SU-DHL-6 (cell line): Measurements from ENCODE around the gene CDK10.

Experiments
- H2AFZ ChIP-seq: fragments of 200-600 bp; sonication (generic); 2 replicates; pipeline ENCODE4 v1.6.1; 2014; ENCODE audit warnings: low read depth, mild to moderate bottlenecking, moderate library complexity, mixed read lengths, antibody characterized with exemption, low read length; ENCODE audit not compliant: severe bottlenecking
- H3F3A ChIP-seq: fragments of 200-600 bp; shearing (Covaris generic); 2 replicates; pipeline ENCODE4 v1.6.0; 2016; ENCODE audit warnings: antibody characterized with exemption, mild to moderate bottlenecking; ENCODE audit not compliant: insufficient read depth
- H3K27ac ChIP-seq: fragments of 200-600 bp; sonication (generic); 2 replicates; pipeline ENCODE4 v1.5.1; 2016; ENCODE audit warnings: low read depth, mild to moderate bottlenecking, low read length, moderate library complexity, mixed read lengths
- H3K27me3 ChIP-seq: fragments of 200-600 bp; sonication (generic), shearing (Covaris generic); 2 replicates; pipeline ENCODE4 v1.6.0; 2014; ENCODE audit warnings: mild to moderate bottlenecking, low read length
- H3K36me3 ChIP-seq: fragments of 200-600 bp; sonication (generic); 2 replicates; pipeline ENCODE4 v1.6.1; 2014; ENCODE audit warnings: mild to moderate bottlenecking, low read length, mixed read lengths
- H3K4me2 ChIP-seq: fragments of 300-600, 200-600 bp; shearing (Covaris generic), sonication (generic); 2 replicates; pipeline ENCODE4 v1.6.0; 2014; ENCODE audit warnings: low read length, low read depth, mild to moderate bottlenecking; ENCODE audit not compliant: poor library complexity, severe bottlenecking
- H3K4me3 ChIP-seq: fragments of 200-600 bp; sonication (generic); 2 replicates; pipeline ENCODE4 v1.5.1; 2014; ENCODE audit warnings: antibody characterized with exemption, low read length, mild to moderate bottlenecking, mixed read lengths; ENCODE audit not compliant: insufficient read depth, poor library complexity, severe bottlenecking
- H3K79me2 ChIP-seq: fragments of 200-600 bp; sonication (generic); 2 replicates; pipeline ENCODE4 v1.6.1; 2014; ENCODE audit warnings: mild to moderate bottlenecking, low read length, moderate library complexity; ENCODE audit not compliant: insufficient read depth
- H3K9ac ChIP-seq: fragments of 200-600 bp; sonication (generic); 2 replicates; pipeline ENCODE4 v1.7.0; 2014; ENCODE audit warnings: mild to moderate bottlenecking, low read length
- H3K9me2 ChIP-seq: fragments of 200-600 bp; sonication (generic); replicated peaks from 2 replicates; pipeline ENCODE4 v1.6.1; 2014; ENCODE audit warnings: low read length; ENCODE audit not compliant: insufficient read depth
- H3K9me3 ChIP-seq: fragments of 200-600 bp; sonication (generic); 2 replicates; pipeline ENCODE4 v1.6.1; 2014; ENCODE audit warnings: low read length, mixed read lengths; ENCODE audit not compliant: insufficient read depth
- H4K20me1 ChIP-seq: fragments of 200-600 bp; sonication (generic); 2 replicates; pipeline ENCODE4 v1.6.1; 2014; ENCODE audit warnings: low read depth, mild to moderate bottlenecking, antibody characterized with exemption, low read length, moderate library complexity, mixed read lengths
- CTCF ChIP-seq: fragments of 200-600 bp; sonication (generic); IDR thresholded peaks from one replicate; pipeline ENCODE4 v1.5.1; 2017; ENCODE audit warnings: antibody characterized with exemption, mild to moderate bottlenecking, low read length, moderate library complexity; ENCODE audit not compliant: insufficient read depth, poor library complexity, severe bottlenecking
- EZH2phosphoT487 ChIP-seq: fragments of 200-600 bp; sonication (generic), shearing (Covaris generic); conservative IDR thresholded peaks from 2 replicates; pipeline ENCODE4 v1.6.1; 2018; ENCODE audit warnings: mild to moderate bottlenecking, antibody characterized with exemption, low read length, moderate library complexity, mixed read lengths

CDK10 gene

GRCh38 chr16:89686520-89687091, at the start of gene CDK10:
TSS of gene CDK10 (plus strand) at chr16:89686689. CDS start at chr16:89686711, 22 bp downstream.
- H3K79me2 ChIP-seq, result peaks cover 8% of the 10 kb centered on the region
- no peaks in the 10 kb centered on the region for H3K27me3 ChIP-seq
- H3K9me2 ChIP-seq, result no peaks in the 10 kb centered on the region
- peak within 1 kb of the TSS; percentile 97 for H3K27ac ChIP-seq
- H3K36me3 ChIP-seq, result no peaks in the 10 kb centered on the region; the same call in 1 of the 2 replicates
- peaks cover 4% of the 10 kb centered on the region for H3F3A ChIP-seq
- peak within 1 kb of the TSS; percentile 95 for H3K4me3 ChIP-seq
- H2AFZ ChIP-seq, result peak within 1 kb of the TSS; percentile 99
- H3K9me3 ChIP-seq, result no peaks in the 10 kb centered on the region
- H3K9ac ChIP-seq, result peak within 1 kb of the TSS; percentile 90
- H3K4me2 ChIP-seq, result peak within 1 kb of the TSS; percentile 98
- no peak for TF ChIP-seq EZH2phosphoT487
- TF ChIP-seq CTCF, result no peak
- no peaks in the 10 kb centered on the region for H4K20me1 ChIP-seq

- Histone ChIP-seq H3K4me3 (no peak overlapping the region), H3F3A (no peaks in the 10 kb centered on the region), H3K4me2 (no peak overlapping the region), H4K20me1 (no peaks in the 10 kb centered on the region), H3K79me2 (no peaks in the 10 kb centered on the region), H3K9me3 (no peaks in the 10 kb centered on the region), H2AFZ (no peak overlapping the region), H3K27me3 (no peaks in the 10 kb centered on the region), H3K9me2 (no peaks in the 10 kb centered on the region), H3K36me3 (no peaks in the 10 kb centered on the region), H3K27ac (no peak overlapping the region), H3K9ac (no peak overlapping the region)
- TF ChIP-seq EZH2phosphoT487 (no peak), CTCF (no peak)
Measured at GRCh38 chr16:89637379-89637778, 49.1 kb upstream of the CDK10 start.

- no peaks in the 10 kb centered on the region for H3F3A ChIP-seq
- TF ChIP-seq CTCF, result no peak
- no peak for TF ChIP-seq EZH2phosphoT487
- H3K9me2 ChIP-seq, result no peaks in the 10 kb centered on the region
- no peak overlapping the region for H3K4me3 ChIP-seq
- H3K79me2 ChIP-seq, result no peaks in the 10 kb centered on the region
- no peaks in the 10 kb centered on the region for H4K20me1 ChIP-seq
- no peaks in the 10 kb centered on the region for H3K36me3 ChIP-seq
- H3K27me3 ChIP-seq, result no peaks in the 10 kb centered on the region
- no peaks in the 10 kb centered on the region for H3K9me3 ChIP-seq
- H3K4me2 ChIP-seq, result no peak overlapping the region
- H3K9ac ChIP-seq, result no peak overlapping the region
- no peak overlapping the region for H3K27ac ChIP-seq
- H2AFZ ChIP-seq, result no peak overlapping the region
Measured at GRCh38 chr16:89638455-89638854, 48.0 kb upstream of the CDK10 start.
